ENCODE data around the gene NSRP1.
"Not testable (repeated sequence)": the region's sequence is repeated elsewhere in the genome, so short reads cannot be mapped to it uniquely, and the experiment has no call there.

The NSRP1 gene, protein sequence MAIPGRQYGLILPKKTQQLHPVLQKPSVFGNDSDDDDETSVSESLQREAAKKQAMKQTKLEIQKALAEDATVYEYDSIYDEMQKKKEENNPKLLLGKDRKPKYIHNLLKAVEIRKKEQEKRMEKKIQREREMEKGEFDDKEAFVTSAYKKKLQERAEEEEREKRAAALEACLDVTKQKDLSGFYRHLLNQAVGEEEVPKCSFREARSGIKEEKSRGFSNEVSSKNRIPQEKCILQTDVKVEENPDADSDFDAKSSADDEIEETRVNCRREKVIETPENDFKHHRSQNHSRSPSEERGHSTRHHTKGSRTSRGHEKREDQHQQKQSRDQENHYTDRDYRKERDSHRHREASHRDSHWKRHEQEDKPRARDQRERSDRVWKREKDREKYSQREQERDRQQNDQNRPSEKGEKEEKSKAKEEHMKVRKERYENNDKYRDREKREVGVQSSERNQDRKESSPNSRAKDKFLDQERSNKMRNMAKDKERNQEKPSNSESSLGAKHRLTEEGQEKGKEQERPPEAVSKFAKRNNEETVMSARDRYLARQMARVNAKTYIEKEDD

GRCh38 chr17:30116661-30117551 lies at the start of gene NSRP1:
Gene NSRP1 (plus strand): TSS chr17:30116816. CDS start chr17:30116844, 28 bp downstream.
- peak; percentile 89 for DNase-seq

DNA sequence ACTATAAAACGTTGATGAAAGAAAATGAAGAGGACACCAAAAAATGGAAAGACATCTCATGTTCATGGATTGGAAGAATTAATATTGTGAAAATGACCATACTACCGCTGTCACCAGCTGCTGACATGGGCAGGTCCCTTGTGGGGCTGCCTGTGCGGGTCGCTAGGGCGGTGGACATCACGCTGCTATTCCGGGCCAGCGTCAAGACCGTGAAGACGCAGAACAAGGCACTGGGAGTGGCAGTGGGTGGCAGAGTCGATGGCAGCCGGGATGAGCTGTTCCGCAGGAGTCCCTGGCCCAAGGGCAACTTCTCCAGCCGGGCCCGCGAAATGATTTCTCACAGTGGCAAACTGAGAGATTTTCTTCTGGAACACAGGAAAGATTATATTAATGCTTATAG lies 48.2 kb upstream of the NSRP1 start:
- no peak for DNase-seq

DNA sequence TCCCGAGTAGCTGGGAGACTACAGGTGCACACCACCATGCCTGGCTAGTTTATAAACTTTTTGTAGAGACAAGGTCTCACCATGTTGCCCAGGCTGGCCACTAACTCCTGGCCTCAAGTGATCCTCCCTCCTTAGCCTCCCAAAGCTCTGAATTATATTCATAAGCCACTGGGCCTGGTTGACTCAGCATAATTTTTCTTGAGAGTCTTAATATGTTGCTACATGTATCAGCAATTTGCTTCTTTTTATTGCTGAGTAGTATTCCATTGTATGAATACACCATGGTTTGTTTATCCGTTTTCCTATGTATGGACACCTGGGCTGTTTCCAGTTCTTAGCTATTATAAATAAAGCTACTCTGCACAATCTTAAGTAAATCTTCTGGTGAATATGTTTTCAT lies 42.4 kb upstream of the NSRP1 start:
- DNase-seq: no peak

DNA sequence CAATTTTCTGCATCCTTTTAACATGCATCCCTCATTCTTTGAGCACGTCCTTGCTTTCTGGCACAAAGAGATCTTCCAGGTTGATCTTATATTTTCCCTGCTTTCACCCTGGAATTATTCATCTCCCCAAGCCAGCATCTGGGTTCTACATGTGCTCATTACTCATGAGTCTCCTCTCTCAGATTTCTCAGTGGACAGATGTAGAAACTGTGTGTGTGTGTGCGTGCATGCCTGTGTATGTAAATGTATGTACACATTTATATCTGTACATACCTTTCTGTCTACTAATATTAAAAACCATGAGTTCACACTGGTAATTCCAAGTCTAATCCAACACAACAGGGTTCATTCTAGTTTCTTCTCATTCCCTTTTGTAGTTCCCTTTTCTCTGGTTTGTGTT lies 41.9 kb upstream of the NSRP1 start:
- no peak for DNase-seq

DNA sequence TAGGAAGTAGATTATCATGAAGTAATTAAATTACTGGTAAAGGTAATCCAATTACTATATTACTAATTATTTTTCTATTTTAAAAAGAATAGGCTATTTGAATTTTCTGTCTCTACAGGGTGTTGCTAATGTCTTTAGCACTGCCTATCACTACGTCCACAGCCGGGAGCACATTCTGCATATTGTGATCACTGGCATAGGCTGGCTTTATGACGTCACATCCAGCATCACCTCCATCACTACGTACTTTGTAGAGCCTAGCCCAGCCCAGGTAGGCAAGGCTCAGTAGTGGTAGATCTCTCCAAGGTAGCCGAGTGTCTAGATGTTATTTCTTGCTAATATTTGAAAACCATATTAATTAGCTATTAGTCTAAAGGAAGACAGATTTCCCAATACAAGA lies 33.8 kb upstream of the NSRP1 start:
- DNase-seq: no peak

DNA sequence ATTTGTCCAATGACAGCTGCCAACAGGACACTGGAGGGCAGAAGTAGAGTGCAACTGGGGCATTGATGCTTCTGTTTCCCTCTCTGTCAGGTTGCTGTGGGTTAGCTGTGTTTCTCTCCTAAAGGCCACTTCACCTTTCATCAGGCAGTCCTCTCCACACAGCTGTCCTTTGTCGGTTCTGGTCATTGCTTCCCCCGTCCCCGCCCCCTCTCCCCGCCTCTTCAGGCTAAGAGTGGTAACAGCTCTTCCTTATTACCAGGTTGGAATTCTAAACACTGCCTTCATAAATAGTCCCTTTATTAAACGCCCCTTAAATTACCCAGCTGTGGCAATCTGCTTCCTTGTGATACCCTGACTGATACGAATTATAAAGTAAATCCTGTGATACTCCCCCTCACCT lies 31.8 kb upstream of the NSRP1 start:
- DNase-seq: no peak

DNA sequence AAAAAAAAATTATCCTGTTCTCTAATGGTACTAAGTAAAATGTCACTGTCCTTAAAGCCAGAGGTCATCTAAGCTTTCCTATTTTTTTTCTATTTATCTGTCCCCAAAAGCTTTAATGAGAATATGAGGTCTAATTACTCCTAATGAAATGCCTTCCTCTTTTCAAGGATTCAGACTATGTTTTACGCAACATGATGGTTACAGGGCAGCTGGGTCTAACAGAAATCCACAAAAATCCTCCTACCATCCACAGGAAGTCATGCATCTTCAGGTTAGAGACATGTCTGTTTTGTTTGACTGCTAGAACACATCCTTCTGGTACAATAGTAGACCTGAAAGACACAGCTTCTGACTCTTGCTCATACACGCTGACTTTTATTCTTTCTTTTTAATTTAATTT lies 29.7 kb upstream of the NSRP1 start:
- DNase-seq: no peak

- not testable (repeated sequence) for DNase-seq
Observed at GRCh38 chr17:30087431-30087830, 29.2 kb upstream of the NSRP1 start.

DNA sequence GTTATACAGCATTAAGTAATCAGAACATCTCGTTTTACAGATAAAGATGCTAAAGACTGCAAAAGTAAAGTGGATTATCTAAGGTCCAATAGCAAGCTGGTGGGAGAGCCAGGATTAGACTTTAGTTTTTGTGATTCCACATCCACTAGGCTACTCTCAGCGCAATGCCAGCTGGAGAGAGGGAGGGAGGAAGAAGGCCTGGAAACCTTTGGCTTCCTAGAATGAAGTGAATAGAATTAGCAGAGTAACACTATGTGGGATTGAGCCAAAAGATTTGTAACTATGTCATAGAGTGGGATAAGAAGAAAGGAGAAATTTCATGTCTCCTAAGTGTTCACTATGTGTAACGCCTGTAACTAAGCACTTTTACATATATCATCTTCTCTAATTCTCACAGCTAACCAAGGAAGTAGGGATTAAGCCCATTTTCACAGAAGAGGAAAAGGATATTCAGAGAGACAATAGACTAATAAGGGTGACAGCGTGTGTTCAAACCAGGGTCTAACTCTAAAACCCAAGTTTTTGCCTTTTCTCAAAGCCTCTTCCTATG lies 25.4 kb upstream of the NSRP1 start:
- no peak for DNase-seq

DNA sequence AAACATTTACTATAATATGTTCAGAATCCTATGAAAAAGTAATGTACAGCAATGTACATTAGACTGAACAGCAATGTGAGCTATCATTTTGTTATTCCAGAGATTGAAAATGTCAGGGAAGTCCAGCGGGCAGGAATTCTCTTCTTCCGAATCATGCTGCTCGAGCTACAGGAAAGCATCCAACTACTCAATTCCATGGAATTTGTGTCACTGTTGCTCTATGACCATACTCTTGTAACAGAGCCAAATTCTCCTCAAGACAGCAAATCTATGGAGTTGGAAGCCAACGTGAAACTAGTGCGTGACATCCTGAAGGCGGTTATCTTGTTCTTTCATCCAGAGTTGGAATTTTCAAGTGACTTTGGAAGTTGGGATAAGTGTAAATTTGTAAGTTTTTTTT lies 24.8 kb upstream of the NSRP1 start:
- peak; percentile 85 for DNase-seq

DNA sequence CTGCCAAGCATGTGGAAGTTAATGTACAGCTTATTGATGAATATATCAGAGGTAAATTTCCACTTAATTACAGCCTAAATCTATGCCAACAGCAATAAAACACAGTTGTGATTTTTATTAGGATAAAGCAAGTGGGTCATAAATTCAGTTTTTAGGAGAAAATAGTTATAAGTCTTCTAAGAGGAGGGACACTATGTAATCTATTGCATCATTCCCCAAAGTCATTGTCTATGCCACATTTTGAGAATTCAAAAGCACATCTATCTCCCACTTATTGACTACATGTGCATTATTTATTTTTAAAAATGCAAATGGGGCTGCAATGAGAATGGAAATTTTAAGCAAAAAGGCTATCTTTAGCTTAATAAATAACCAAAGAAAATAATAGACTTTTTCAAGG lies 23.7 kb upstream of the NSRP1 start:
- no peak for DNase-seq

- DNase-seq: peak; percentile 2
Observed at GRCh38 chr17:30093463-30094147, 23.0 kb upstream of the NSRP1 start.

GRCh38 chr17:30095507-30096244 lies 20.9 kb upstream of the NSRP1 start:
- peak; percentile 81 for DNase-seq

DNA sequence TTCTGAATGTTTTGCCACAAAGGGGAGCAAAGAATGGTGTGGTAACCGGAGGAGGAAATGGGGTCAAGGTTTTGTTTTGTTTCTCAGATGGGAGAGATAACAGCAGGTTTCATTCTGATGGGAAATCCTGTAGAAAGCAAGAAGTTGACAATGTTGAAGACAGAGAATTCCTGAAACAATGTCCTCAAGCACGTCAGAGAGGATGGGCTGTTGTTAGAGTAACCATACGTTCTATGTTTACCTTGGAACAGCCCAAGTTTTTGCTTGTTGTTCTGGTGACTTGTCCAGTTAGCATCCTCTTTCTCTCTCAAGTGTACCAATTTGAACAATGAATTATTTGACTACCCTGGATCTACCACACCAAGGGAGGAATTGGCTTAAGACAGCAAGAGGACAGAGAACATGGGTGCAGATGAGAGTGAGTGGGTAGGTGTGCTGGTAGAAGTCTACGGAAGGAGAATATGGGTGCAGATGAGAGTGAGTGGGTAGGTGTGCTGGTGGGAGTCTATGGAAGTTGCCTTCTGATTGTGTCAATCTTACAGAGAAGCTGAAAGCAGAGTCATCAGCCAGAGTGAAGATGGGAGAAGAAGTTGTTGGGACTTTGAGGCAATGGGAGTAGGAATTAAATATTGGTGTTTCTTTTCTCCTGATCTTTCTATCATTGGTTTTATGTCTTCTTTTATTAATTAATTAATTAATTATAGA lies 14.8 kb upstream of the NSRP1 start:
- no peak for DNase-seq

GRCh38 chr17:30103921-30104320 lies 12.7 kb upstream of the NSRP1 start:
- DNase-seq: no peak

GRCh38 chr17:30104575-30105339 lies 11.9 kb upstream of the NSRP1 start:
- DNase-seq: peak; percentile 71

DNA sequence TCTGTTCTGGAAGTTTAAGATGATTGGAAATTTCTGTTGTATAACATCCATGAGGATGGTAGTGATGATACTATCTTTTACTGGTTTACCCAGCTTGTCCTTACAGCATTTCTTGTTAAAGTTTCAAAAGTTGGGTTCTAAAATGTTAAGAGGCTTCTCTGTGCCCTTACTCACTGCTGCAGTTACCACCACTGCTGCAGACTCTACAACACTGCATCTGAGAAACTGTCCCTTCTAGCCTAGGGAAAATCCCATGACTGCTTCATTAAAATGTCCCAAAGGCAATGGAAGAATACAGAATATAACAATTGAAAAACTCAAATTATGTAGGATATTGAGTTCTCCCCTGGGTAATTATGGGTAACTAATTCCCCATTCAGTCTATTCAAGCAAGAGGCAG lies 3.8 kb upstream of the NSRP1 start:
- DNase-seq: no peak

DNA sequence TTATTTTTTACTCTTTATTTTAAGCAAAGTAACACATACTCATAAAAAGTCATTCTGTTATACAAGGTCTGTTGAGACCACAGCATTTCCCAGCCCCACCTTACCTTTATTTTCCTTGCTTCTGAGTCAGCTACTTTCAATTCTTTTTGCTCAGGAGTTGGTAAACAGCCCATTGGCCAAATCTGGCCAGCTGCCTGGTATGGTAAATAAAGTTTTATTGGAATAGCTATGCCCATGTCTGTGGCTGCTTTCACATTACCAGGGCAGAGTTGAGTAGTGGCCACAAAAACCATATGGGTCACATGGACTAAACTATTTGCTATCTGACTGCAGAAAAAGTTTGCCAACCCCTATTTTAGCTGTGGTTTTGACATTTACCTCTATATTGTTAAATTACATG lies 3.4 kb upstream of the NSRP1 start:
- no peak for DNase-seq

GRCh38 chr17:30116345-30116660 lies 313 bp upstream of the NSRP1 start:
- DNase-seq: no peak

DNA sequence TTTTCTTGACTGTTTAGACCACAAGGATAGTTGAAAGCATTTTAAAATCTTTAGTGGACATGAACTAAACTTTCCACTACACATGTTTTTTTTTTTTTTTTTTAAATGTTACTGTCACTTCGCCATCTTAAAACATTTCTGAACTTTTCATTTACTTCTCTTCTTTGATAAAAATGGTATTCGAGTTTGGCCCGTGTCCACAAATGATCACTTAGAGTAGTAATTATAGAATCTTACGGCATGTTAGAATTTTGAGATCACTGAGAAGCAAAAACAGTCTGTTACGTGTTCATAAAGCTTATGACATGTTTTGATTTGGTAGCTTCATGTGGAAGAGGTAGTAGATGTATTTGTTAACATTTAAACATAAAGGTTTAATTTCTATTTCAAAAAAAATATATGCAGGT lies 1.1 kb downstream of the NSRP1 start:
- DNase-seq: no peak

DNA sequence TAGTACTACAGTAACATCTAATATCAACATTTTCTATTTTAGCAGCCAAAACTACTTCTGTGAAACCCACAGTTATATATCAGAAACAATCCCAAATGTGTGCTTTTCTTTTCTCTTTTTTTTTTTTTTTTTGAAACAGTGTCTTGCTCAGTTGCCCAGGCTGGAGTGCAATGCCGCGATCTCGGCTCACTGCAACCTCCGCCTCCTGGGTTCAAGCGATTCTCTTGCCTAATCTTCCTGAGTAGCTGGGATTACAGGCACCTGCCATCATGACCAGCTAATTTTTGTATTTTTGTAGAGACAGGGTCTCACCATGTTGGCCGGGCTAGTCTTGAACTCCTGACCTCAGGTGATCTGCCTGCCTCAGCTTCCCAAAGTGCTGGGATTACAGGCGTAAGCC lies 2.0 kb downstream of the NSRP1 start:
- not testable (repeated sequence) for DNase-seq

All from amniotic stem cell (primary cell).